ENCODE measurements around the gene SKIC3.
A peak's percentile ranks its signal among the peaks of the same experiment; 100 is the strongest.

The SKIC3 gene

DNA sequence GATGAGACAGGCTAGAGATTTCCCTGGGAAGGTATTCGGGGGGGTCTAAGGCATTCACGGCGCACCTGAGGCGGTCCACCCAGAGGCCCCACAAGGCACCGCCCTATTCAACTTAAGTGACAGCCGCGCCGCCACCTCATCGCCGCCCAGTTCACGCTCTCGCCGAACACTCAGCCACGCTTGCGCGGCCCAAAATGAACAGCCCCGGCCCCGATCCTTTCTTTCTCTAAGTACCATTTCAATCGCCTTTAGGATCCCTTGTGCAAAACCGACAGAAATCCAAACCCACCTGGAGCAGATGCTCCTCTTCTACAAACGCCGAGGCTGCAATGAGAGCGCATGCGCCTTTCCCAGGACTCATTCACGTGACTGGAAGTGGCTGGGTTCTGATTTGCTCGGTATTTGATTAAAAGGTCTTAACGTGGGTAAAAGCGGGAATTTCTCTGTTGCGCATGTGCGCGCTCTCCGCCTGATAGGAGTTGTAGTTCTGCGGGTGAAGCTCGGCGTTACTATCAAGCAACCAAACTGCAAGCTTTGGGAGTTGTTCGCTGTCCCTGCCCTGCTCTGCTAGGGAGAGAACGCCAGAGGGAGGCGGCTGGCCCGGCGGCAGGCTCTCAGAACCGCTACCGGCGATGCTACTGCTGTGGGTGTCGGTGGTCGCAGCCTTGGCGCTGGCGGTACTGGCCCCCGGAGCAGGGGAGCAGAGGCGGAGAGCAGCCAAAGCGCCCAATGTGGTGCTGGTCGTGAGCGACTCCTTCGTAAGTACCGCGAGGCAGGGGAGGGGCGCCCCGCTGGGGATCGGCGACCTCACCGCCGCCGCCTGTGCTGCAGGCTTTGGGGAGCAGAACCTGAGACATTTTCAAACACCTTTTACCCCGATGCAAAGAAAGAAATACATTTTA is at the start of gene SKIC3, which contains the start of gene ARSK:
Gene SKIC3 (minus strand): TSS at position 331 of the 902 bp plus-strand sequence. CDS start 7,827 bp downstream, outside the sequence.
Gene ARSK (plus strand): TSS at position 455 of the 902 bp plus-strand sequence. CDS start 178 bp downstream, at position 633.
- peak; percentile 99 for DNase-seq (ENCODE audit: low read depth)
- TF ChIP-seq, protein P1, sequence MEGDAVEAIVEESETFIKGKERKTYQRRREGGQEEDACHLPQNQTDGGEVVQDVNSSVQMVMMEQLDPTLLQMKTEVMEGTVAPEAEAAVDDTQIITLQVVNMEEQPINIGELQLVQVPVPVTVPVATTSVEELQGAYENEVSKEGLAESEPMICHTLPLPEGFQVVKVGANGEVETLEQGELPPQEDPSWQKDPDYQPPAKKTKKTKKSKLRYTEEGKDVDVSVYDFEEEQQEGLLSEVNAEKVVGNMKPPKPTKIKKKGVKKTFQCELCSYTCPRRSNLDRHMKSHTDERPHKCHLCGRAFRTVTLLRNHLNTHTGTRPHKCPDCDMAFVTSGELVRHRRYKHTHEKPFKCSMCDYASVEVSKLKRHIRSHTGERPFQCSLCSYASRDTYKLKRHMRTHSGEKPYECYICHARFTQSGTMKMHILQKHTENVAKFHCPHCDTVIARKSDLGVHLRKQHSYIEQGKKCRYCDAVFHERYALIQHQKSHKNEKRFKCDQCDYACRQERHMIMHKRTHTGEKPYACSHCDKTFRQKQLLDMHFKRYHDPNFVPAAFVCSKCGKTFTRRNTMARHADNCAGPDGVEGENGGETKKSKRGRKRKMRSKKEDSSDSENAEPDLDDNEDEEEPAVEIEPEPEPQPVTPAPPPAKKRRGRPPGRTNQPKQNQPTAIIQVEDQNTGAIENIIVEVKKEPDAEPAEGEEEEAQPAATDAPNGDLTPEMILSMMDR (IDR thresholded peaks at IDR 0.05; ENCODE audit: control insufficient read depth, extremely low read depth, insufficient read depth): 0 out of 2 replicates have a peak, but pooled peaks have one; percentile 2
- peak within 1 kb of the TSS; percentile 74 for H3K4me3 ChIP-seq (ENCODE audit: low read depth, low read length)

DNA sequence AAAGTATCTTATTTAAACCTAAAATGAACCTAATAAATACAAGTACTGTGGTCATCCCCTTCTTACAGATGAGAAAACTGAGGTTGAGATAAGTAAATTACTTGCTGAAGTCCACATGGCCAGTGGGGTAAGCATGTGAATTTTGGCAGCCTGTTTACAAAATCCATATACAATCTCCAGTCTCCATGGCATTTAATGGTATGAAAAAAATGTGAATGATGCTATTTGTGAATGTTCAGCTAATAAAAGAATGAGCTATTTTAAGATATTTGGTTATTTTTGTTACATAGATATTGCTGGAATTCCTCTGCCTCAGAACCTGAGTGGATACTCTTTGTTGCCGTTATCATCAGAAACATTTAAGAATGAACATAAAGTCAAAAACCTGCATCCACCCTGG is 45.8 kb upstream of the SKIC3 start:
- no peak overlapping the region for H3K4me3 ChIP-seq (ENCODE audit: low read depth, low read length)
- DNase-seq (ENCODE audit: low read depth): no peak
- TF ChIP-seq, protein P1 (IDR thresholded peaks at IDR 0.05; ENCODE audit: control insufficient read depth, extremely low read depth, insufficient read depth): no peak

DNA sequence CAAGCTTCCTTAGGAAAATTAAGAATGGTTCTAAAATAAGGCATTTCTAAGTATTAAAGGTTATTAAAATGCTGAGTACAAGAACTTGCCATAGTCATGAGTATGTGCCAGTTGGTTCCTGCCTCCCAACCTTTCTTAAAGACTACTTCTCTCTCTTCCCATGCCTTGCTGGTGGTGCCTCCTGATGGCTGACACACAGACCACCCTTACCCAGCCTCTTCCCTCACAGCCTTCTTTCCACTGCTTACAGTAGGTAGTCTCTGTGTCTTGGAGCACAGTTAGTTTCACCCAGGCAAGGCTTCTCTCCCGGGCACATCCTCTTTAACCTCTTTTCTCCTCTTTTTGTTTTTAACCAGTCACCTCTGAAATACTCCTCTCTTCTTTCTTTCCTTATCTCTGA is 44.5 kb upstream of the SKIC3 start:
- no peak overlapping the region for H3K4me3 ChIP-seq (ENCODE audit: low read depth, low read length)
- DNase-seq (ENCODE audit: low read depth): no peak
- TF ChIP-seq, protein P1 (IDR thresholded peaks at IDR 0.05; ENCODE audit: control insufficient read depth, extremely low read depth, insufficient read depth): no peak

DNA sequence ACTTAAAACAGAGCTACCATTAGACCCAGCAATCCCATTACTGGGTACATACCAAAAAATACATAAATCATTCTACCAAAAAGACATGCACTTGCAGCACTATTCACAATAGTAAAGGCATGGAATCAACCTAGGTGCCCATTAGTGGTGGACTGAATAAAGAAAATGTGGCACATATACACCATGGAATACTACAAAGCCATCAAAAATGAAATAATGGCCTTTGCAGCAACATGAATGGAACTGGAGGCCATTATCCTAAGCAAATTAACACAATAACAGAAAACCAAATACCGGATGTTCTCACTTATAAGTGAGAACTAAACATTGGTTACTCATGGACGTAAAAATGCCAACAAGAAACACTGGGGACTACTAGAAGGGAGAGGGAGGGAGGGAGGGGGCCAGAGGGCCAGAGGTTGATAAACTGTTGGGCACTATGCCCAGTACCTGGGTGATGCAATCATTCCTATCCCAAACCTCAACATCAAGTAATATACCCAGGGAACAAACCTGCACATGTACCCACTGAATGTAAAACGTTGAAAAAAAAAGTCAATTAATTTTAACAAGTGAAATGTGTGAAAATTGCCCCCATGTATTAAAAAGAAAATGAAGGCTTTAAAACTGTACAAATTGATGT is 40.6 kb upstream of the SKIC3 start:
- no peak overlapping the region for H3K4me3 ChIP-seq (ENCODE audit: low read depth, low read length)
- no peak for DNase-seq (ENCODE audit: low read depth)
- TF ChIP-seq, protein P1 (IDR thresholded peaks at IDR 0.05; ENCODE audit: control insufficient read depth, extremely low read depth, insufficient read depth): no peak

DNA sequence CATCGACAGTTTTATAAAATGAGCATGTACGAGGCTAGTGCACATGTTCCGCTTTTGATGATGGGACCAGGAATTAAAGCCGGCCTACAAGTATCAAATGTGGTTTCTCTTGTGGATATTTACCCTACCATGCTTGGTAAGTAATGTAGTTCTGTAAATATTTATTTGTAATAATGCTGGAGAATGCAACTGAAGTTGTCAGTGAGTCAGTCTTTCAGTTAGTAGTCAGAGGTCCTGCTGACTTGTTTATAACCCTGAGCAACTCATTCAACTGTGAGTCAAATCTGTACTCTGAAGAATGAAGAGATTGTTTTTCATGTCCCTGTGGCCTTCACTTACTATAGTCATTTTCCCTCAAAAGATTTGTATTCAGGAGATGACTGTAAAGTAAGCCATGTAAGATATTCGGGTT is 36.7 kb upstream of the SKIC3 start:
- H3K4me3 ChIP-seq (ENCODE audit: low read depth, low read length): no peak overlapping the region
- DNase-seq (ENCODE audit: low read depth): no peak
- TF ChIP-seq, protein P1 (IDR thresholded peaks at IDR 0.05; ENCODE audit: control insufficient read depth, extremely low read depth, insufficient read depth): no peak

DNA sequence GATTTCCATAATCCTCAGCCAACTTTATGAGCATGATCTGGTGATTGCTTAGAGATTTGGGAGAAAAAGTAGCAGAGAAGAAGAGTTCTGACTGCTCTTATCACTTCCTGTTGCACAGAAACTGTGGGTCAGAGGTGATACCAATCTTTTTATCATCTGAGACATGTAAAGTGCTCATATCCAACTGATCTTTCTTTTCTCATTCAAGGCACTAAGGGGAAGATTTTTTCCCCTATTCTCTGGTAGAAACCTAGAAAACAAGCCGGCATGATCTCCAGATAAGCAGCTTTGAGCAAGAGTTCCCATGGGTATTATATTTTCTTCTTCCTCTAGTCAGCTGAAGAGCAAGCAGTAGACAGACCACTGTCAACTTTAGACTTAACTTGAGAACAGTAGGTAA is 36.1 kb upstream of the SKIC3 start:
- no peak for DNase-seq (ENCODE audit: low read depth)
- no peak overlapping the region for H3K4me3 ChIP-seq (ENCODE audit: low read depth, low read length)
- TF ChIP-seq, protein P1 (IDR thresholded peaks at IDR 0.05; ENCODE audit: control insufficient read depth, extremely low read depth, insufficient read depth): no peak
